ENCODE data around the gene ADAMTS6.

ADAMTS6 gene

DNA sequence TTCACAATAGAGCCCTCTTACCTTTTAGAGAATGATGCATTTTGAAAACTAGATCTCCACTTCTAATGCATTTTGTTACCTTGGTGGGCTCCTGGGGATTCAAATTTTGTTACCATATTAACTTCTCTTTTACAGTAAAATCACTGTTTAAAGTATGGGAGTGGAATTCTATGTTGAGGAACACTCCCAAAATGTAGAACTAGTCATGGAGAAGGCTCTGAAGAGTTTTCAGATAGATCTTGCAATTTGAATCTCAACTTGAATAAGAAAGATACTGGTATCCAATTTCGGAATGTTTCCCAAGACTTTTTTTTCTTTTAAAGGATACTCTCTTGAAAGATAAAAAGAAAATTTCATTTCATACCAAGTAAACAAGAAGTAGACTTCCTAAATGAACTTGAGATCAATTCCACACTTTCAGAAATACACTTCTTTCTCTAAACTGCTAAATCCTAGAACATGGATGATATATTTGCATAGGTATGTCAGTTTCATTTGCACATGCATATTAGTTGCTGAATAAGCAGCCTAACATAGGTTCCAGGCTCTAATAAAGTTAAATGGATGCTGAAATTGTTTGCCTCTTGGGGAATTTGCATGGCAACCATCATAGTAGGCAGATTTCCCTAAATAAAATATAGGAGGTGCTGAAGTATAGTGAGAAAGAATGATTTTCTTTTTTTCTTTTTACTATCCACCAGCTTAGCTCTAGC lies 205.4 kb downstream of the ADAMTS6 start:
- DNase-seq, result no peak

DNA sequence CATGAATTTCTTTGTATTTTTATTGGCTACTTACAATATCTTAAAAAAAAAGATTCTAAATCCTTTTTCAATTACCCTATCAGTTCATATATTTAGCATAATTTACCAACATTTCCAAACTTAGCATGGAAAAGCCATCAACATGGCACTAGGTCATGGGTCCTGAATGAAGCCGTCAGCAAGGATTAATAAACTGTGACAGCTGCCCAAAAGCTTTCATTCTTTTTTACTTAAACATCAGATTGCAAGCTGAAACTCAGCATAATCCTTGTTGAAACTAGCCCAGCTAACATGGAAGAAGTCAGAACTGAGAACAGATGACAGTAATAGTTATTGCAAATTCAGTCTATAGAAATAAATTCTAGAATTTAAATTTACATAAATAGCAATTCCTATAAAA lies 209.8 kb downstream of the ADAMTS6 start:
- no peak for DNase-seq

DNA sequence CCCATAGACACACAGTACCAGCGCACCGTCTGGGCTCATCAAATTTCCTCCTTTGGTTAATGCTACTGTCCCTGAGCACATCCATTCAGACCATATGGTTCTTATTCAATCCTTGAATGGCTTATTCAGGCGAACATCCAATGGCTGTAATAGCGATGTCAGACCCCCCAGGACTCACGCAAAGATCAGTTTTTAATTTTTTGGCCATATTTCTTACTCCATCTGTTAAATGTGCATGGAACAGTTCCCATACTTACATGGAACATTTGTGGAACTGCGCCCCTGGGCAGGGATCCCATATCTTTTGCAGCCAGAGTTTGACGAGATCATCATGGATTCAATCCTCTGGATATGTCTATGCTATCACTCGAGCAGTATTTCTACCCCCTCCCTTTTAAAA lies 213.2 kb downstream of the ADAMTS6 start:
- no peak for DNase-seq

DNA sequence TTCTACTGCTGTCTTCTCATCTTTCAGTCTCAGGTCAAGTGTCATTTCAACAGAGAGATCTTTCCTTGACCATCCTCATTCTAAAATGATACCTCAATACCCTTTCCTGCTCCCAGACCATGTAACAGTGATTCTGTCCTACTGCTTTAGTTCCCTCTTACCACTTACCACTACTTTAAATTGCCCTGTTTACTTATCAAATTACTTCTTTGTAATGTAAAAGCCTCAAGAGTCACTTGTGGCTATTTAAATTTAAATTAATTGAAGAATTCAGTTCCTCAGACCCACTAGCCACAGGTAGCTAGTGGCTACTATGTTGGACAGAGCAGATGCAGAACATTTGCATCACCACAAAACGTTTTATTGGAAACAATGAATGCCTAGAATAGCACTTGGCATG lies 217.3 kb downstream of the ADAMTS6 start:
- no peak for DNase-seq

DNA sequence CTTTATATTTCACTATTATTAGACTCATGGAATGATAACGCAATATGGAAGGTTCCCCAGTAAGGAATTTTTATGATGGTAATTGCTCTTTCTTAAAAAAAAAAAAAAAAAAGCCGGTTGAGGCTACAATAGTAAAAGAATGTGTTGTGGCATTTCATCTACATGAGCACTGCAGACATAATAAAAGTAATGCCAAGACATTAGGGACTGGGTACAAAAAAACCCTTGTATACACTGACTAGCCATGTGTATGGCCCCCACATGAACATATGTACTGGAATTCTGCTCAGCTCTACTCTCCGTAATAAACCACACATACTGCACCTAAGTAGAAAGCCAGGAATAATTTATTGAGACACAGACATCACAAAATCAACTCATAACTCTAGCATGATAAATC lies 218.4 kb downstream of the ADAMTS6 start:
- no peak for DNase-seq

DNA sequence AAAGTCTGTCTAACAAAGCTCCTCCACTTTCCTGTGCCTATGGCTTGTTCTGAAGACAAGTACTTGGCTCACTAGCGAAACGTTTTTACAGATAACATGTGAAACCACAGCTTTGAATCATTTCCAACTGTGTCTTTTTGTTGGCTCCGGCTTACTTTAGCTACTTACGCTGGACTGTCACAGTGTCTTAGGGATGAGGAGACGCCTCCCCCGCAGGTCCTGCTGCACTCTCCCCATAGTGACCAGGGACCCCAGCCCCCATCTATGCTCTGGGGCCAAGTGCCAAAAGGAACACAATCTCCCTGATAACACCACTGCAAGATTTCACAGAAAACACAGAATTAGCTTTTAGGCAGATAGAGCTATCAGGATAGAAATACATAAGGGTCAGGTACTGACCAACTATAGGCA lies 219.1 kb downstream of the ADAMTS6 start:
- DNase-seq, result no peak

DNA sequence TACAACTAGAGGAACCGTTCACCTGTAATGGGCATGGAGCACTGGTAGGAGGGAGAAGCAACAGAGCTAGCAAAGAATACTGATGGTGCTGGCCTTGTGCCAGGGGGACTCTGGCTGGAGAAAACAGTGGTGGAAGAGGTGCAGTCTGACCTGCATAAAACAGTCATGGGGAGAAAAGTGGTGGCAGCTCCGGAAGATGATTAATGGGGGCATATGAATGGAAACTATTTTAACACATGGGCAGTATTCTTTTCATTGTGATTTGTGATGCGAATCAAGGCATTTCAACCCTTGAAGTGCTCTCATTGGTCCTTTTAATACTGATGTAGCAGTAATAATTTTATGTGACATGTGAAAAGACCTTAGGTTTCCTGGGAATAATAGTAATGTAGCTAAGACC lies 219.6 kb downstream of the ADAMTS6 start:
- no peak for DNase-seq

DNA sequence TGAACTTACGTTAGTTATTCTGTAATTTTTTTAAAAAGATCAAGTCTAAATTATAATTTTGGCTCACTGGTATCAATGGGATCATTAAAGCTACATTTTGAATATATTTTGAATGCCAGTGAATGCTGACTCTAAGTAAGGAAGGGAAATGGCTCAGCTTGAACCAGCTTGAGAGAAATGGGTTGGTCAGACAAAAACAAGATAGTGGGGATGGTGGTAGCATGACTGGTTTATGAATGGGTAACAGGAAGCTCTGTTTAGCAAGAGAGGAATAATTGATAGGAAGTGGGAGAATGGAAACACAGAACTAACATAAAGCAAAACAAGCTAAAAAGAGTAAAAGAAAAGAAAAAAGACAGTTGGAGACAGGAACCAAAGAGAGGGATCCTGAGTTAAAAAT lies 220.2 kb downstream of the ADAMTS6 start:
- DNase-seq, result no peak

DNA sequence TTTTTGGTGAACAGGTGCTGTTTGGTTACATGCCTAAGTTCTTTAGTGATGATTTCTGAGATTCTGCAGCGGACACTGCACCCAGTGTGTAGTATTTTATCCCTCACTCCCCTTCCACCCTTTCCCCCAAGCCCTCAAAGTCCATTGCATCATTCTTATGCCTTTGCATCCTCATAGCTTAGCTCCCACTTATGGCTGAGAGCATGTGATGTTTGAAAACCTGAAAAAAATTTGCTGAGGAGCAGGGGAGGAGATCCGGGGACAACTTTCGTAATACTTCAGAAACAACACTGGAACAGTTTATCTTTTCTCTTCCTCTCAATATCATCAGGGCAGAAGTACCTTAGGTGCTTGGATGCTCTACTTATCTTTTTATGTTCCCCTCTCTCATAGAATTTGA lies 226.4 kb downstream of the ADAMTS6 start:
- no peak for DNase-seq

DNA sequence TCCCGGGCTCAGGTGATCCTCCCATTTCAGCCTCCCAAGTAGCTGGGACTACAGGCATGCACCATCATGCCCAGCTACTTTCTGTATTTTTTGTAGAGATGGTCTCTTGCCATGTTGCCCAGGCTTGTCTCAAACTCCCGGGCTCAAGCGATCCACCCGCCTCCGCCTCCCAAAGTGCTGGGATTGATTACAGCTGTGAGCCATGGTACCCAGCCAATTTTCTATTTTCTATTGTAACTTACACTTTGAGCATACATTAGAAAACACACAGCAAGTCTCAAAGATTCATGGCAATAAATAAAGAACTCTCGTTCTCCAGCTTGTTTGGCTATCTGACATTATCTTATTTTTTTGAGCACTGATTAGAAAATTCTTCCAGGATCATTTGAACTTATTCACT lies 228.7 kb downstream of the ADAMTS6 start:
- DNase-seq, result no peak

DNA sequence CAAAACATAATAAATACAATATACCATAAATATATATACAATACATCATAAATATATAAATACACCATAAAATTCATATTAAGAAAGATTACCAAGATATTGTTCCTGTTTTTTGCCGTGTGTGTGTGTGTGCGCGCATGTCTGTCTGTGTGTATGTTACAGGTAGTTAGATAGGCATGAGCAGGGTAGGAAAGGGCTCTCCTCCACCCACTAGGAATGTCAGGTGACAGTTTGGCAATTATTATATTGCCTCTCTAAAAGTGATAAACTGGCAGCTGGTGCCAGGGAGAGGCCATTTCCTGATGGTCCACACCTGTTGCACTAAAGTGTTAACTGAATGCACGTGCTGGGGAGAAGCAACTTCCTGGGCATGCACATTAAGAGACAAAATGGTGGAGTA lies 232.8 kb downstream of the ADAMTS6 start:
- DNase-seq, result no peak

DNA sequence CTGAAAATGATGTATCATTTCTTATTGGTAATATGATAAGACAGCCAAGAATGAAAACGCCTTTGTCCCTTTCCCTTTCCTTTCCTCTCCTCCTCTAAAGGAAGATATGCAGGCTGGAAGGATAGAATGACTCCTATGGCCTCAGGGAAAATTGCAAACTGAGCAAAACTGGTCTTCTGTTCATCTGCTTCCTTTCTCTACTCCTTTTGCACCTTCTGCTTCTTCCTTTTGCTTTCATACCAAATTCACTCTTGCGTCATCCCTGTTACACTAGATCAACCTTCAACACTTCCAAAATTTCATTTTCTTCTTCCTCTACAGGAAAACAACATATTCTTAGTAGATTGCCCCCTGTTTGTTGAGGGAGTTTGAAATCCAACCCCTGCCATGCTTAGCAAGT lies 234.1 kb downstream of the ADAMTS6 start:
- DNase-seq, result no peak

DNA sequence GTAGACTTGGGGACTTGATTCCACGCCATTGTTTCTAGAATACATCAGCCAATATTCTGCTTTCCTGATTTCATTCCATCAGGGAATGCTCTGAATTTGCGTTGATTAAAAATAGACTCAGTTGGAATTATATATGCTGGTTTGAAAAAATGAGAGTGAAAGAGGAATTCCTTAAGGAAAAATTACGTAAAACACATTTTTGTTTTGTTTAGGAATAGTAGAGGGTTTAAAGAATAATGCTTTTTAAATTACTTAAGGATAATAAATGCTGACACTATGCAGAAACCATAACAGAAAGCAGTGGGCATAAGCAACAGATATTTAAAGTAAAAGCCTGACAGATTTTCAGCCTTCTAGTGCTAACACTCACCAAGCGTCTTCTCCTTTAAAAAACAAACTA lies 235.0 kb downstream of the ADAMTS6 start:
- no peak for DNase-seq

DNA sequence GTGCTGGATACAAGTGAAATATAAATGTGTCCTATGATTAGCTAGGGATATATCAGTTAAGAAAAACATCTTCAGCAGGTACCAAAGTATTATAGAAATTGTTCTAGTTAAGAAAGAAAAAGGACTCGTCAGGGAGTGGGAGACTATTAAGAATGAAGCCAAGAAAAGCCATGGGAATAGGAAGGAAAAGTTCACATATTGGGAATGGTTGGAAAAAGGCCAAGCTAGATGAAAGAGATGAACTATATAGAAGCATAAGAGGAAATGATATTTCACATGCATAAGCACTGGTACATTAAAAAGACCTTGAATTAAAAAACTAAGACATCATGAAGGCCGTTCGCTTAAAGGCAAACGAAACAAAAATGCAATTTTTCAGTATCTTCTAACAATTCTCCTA lies 237.7 kb downstream of the ADAMTS6 start:
- DNase-seq, result no peak

DNA sequence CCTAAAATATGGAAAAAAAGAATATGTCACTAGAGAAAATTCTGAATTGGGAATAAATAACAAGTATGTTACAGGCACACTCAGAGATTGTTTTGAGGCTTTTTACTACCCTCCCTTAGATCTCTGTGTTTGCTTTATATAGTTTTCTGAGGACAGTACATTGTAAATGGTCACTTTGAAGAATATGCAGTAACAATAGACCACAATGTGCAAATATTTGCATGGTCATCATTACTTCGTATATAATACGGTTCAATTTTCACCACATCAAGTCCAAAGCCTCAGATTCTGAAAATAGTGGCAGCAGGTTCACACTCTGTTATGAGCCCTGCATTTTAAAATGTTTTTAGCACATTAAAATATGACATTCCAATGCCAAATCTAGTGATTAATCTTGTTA lies 238.6 kb downstream of the ADAMTS6 start:
- DNase-seq, result no peak

DNA sequence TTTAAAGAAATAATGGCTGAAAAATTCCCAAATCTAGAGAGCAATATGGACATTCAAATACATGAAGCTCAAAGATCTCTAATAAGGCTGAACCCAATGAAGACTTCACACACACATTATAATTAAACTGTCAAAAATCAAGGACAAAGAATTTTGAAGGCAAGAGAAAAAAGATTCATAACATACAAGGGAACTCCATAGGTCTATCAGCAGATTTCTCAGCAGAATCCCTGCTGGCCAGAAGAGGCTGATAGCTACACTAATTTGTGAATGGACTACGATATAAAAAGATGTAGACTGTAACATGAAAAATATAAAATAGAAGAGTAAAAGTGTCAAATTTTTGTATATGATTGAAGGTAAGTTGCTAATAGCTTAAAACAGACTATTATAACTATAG lies 251.9 kb downstream of the ADAMTS6 start:
- no peak for DNase-seq

DNA sequence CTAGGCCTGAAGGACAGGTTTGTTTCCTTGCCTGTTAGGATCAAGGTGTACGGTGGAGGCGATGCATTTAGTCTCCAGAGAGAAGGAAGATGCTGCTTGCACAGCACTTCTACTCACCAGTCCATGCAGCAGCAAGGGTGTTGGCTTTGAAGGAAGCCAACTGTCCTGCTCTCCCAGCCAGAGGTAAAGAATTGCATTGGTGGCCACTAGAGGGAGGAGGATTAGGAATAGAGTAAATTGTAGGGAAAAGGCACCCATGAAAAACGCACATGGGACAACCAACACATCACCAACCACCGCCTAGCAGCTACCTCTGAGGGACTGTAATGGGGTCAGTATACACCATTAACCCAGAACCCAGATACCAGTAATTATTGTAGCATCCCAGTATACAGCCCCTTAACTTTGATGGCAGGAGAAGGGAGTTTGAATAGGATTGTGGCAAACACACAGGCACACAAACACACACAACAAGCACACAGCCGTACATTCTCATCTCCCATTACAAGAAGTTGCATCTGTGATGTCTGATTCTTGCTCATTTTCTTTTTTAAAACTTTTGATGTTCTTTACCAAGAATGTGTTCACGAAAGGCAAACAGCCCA lies 267.7 kb downstream of the ADAMTS6 start:
- DNase-seq, result no peak

DNA sequence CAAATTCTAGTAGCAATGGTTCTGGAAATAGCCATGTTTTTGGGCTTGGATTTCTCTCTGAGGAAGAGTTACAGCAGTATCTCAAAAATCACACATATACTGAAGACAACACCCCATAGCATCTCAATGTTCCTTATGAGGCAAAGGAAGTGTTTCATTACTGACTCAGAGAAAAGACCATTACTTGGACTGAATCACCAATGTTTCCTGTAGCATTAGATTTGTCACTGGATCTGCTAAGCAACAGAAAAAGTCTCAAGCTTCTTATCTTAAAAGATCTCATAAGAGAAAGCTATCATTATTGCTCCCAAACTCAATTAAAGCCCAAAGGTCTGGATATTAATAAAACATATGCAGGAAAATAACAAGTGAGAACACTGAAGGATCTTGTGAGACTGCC lies 272.4 kb downstream of the ADAMTS6 start:
- DNase-seq, result no peak

DNA sequence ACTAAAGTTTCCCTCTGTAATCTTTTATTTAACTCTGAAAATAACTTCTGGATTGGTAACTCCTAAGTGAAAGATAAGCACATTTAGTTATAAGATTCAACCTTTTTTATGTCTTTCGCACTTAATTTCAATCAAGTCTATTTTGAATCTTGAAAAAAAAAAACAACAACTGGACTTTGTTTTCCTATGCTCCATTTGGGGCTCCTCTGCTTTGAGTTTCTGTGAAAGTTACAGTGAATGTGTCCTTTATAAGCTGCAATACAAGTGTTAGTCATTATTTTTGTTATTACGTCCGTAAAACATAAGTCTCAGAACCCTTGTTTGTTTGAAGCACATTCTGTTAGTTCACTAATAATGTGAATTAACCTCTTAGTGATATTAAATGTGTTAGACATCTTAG lies 276.8 kb downstream of the ADAMTS6 start:
- DNase-seq, result no peak

DNA sequence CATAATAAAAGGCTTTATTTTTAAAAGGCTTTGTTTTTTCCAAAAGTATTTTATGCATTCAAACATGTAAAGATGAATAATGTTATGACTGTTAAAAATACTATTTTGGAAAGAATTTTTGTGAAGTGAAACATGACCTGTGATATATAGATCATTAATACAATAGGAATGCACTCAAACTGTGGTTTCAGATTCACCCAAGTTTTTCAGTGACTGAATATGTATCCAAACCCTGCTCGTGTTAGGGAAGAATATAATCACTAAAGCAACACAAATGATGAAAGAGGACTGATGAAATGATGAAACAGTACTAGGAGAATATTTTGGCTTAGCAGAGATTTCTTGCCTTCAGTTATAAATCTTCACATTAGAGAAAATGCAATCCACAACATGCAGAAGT lies 278.0 kb downstream of the ADAMTS6 start:
- no peak for DNase-seq

DNA sequence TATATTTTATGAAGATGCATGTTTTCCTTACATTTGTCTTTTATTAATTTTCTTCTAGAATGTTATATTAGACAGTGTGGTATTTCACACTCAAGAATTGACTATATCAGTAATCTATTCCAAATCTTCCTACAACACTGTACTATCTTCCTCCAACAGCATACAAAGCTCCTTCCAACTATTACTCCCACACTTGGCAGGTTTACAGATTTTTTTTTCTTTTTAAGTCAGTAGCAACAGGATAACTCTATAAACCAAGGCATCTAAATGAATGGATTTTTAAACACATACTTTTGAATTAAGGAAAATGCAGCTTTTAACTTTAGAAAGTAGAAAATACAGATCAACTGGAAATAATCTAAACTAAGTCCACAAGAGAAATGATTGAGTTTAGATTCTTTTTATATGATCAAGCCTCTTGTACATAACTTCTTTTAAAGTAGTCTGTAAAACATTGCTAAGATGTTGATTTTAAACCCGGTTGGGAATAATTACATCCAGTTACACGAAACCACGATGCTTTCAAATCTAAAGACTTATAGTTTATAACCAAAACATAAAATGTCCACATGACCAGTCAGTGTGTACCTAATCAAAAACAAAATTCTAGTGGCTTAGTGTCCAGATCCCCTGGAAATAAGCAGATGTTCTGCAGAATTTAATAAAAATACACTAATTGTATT lies 281.6 kb downstream of the ADAMTS6 start:
- DNase-seq, result no peak

DNA sequence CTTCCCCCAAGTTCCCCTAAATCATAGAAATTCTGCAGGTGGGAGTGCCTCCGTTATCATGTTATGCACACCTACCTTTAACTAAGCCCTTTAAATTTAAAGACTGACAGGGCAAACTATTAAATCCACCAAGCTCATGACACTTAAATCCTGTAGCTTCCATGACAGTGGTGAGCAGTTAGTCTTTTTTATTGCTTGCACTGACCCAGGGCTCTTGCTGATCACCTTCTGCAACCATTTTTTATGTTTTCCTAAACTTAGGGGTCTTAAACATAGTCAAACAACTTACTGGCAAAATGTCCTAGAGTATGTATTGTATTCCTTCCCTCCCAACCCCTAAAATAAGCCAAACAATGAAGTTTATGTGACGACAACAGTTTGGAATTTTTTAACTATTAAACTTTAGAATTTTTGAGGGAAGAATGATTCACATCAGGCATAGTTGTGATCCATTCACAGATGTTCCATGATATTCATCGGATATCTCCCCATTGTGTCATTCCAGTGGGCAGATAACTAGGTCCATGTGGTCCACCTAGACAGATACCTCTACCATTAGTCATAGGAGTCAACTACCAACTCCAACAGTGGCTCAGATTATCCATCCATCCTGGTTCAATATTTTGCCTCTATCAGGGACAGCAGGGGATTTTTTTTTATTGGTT lies 283.1 kb downstream of the ADAMTS6 start:
- no peak for DNase-seq

DNA sequence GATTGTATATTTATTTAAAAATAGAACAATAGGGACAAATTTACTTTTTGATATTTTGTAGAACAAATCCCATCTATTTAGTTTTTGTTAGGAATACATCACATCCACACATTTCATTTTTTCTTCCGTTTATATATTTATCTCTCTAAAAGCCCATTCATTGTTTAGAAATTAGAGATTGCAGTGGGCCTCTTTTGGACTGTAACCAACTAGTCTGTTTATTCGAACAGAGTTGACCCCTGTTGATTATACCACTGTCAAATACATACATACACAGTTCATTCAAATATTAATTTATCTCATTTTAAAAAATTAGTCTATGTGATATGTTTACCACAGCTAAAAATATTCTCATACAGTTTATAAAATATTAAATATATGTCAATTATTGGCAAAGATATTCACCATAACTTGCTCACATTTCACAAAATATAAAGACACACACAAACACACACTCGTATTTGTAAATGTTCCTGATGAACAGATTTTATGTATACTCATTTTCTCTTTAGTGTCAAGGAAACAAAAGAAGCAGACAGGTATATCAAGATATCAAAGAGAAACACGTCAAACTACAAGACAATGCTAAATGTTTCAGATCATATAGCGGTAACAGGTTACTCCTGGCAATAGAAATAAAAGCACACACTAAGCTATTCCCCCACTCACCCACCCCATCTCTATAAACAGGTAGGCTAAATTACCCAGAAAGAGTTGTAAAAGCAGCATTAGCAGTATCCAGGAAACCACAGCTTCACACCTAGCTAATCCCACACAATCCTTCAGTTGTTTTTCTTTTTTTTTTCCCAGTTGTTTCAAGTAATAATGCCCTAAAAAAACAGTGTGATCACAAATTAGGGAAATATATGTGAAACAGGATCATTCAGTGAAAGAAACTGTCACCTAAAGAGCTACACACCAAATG lies 283.9 kb downstream of the ADAMTS6 start:
- no peak for DNase-seq

Data from stimulated activated CD4-positive, alpha-beta T cell treated with anti-CD3 and anti-CD28 coated beads, Interleukin-15, amount 100 ng/mL, for 24 hours (primary cell).